CD4-positive, CD25-positive, alpha-beta regulatory T cell (primary cell): Measurements from ENCODE around the gene TPM3. TPM values are rescaled to one million over a fixed set of nuclear protein-coding genes. Genes with fewer than 3 reads are reported as not detected.
A peak's percentile ranks its signal among the peaks of the same experiment; 100 is the strongest.
"Not testable (repeated sequence)": the region's sequence is repeated elsewhere in the genome, so short reads cannot be mapped to it uniquely, and the experiment has no call there.

Experiments
- ATAC-seq, 2 donors: fragments of 150-1000 bp; cut with Tn5 transposase; one replicate each; pipeline ENCODE4 v1.10.0; 2021; ENCODE audit warnings: low read depth in 2 of 2, moderate number of reproducible peaks in 2 of 2, moderate library complexity in 1 of 2
- DNase-seq, 3 donors: peaks; one replicate each; pipeline versions ENCODE4 v3.0.0 to v3.0.0-alpha.2; 2012 to 2022; ENCODE audit warnings: mixed read lengths in 1 of 3
- H3K27ac ChIP-seq: one replicate; pipeline ENCODE4 v1.7.0; 2013; ENCODE audit warnings: mild to moderate bottlenecking, low read length; ENCODE audit not compliant: insufficient read depth, poor library complexity, severe bottlenecking
- H3K27me3 ChIP-seq: one replicate; pipeline ENCODE4 v1.7.0; 2013; ENCODE audit warnings: low read length; ENCODE audit not compliant: control insufficient read depth, insufficient read depth
- H3K36me3 ChIP-seq: one replicate; pipeline ENCODE4 v1.7.0; 2013; ENCODE audit warnings: mild to moderate bottlenecking, low read length, moderate library complexity; ENCODE audit not compliant: control insufficient read depth, insufficient read depth
- H3K4me1 ChIP-seq: 2 replicates; pipeline ENCODE4 v1.7.0; 2013; ENCODE audit warnings: mild to moderate bottlenecking, low read length; ENCODE audit not compliant: insufficient read depth, control insufficient read depth, poor library complexity, severe bottlenecking
- H3K4me3 ChIP-seq: one replicate; pipeline ENCODE4 v1.7.0; 2013; ENCODE audit warnings: low read depth, mild to moderate bottlenecking, low read length, moderate library complexity
- H3K9me3 ChIP-seq, 2 experiments: 1 replicate in 1 of 2; 2 replicates in 1 of 2; pipeline ENCODE4 v1.7.0; 2013; ENCODE audit warnings: low read length in 2 of 2, mild to moderate bottlenecking in 1 of 2, moderate library complexity in 1 of 2; ENCODE audit not compliant: control insufficient read depth in 2 of 2
- H3K27ac Mint-ChIP-seq, 3 donors: one replicate each; pipeline ENCODE4 v1.8.0; 2020 to 2022; ENCODE audit warnings: mild to moderate bottlenecking in 3 of 3, mixed read lengths in 3 of 3, moderate library complexity in 2 of 3
- H3K27me3 Mint-ChIP-seq: one replicate; pipeline ENCODE4 v1.8.0; 2022; ENCODE audit warnings: mild to moderate bottlenecking, mixed read lengths
- H3K36me3 Mint-ChIP-seq: one replicate; pipeline ENCODE4 v1.8.0; 2020; ENCODE audit warnings: mixed read lengths
- H3K4me1 Mint-ChIP-seq, 4 donors: one replicate each; pipeline ENCODE4 v1.8.0; 2020 to 2022; ENCODE audit warnings: mixed read lengths in 4 of 4, mild to moderate bottlenecking in 1 of 4
- H3K4me3 Mint-ChIP-seq, 4 donors: one replicate each; pipeline ENCODE4 v1.8.0; 2020 to 2022; ENCODE audit warnings: mild to moderate bottlenecking in 4 of 4, mixed read lengths in 4 of 4, moderate library complexity in 3 of 4
- H3K9me3 Mint-ChIP-seq, 7 donors: one replicate each; pipeline ENCODE4 v1.8.0; 2020 to 2022; ENCODE audit warnings: mixed read lengths in 7 of 7, mild to moderate bottlenecking in 3 of 7, moderate library complexity in 2 of 7
- polyA plus RNA-seq, 4 donors: library from polyadenylated mRNA; unstranded; fragments of 300-500 nt; fragmentation: Illumina TruSeq; gene quantifications; one replicate each; pipeline ENCODE4 v1.2.3, GENCODE V29; 2021
- total RNA-seq: library from RNA; stranded (reverse); gene quantifications from one replicate; pipeline ENCODE4 v1.2.3, GENCODE V29; 2022

TPM3 gene
- total and polyA plus RNA-seq, 5 donors from 2014 or later = 412 to 1,027 (median 807) TPM

DNA sequence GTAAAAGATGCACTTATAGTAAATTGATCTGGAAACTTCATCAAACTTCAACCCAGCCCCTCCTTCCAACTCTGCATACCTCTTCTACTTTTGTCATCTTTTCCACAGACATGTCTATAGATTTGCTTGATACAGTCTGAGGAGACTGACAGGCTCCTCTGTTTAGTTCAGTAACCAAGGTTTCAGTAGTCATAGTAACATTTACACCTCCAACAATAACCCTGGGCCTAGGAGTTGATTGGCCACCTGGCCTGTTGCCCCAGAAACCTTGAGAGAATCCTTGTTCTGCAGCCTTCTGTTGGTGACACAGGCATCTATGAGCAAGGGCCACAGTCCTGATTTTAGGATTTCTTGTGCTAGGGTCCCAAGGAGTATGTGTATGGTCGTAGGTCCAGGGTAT, 14.3 kb upstream of the TPM3 start, which contains the start of gene CFAP141:
Gene CFAP141, minus strand, starts transcription at position 138 of the 400 bp plus-strand sequence. Its CDS starts 26 bp downstream, at position 112.
- no peak within 1 kb of the TSS for H3K4me3 Mint-ChIP-seq
- no peak for DNase-seq
- H3K27me3 Mint-ChIP-seq = no peaks in the 10 kb centered on the region
- peak within 1 kb of the TSS; percentile 39 to 79 (median 44) for H3K27ac Mint-ChIP-seq
- H3K36me3 ChIP-seq = peaks cover 40% of the 10 kb centered on the region
- H3K4me1 ChIP-seq = no peaks in the 10 kb centered on the region
- no peaks in the 10 kb centered on the region for H3K9me3 ChIP-seq
- H3K27ac ChIP-seq = peak within 1 kb of the TSS; percentile 41
- no peak within 1 kb of the TSS for H3K4me3 ChIP-seq
- no peaks in the 10 kb centered on the region for H3K27me3 ChIP-seq
- H3K36me3 Mint-ChIP-seq = peaks cover 28% of the 10 kb centered on the region
- H3K4me1 Mint-ChIP-seq = peaks cover 0 to 10% (median 5%) of the 10 kb centered on the region in 4 donors
- ATAC-seq = peak in 1 of 2 donors; percentile 46
- no peaks in the 10 kb centered on the region for H3K9me3 Mint-ChIP-seq

DNA sequence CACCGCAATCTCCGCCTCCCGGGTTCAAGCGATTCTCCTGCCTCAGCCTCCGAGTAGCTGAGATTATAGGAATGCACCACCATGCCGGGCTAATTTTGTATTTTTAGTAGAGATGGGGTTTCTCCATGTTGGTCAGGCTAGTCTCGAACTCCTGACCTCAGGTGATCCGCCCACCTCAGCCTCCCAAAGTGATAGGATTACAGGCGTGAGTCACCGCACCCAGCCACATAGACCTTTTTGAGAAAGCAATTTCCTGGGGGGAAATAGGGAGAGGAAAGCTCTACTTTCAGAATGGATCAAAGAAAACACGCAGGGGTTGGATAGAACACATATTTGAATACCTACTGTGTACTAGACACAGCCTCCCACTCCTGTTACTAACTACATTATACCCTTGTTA, 13.9 kb upstream of the TPM3 start:
- H3K4me1 Mint-ChIP-seq = peaks cover 0 to 10% (median 5%) of the 10 kb centered on the region in 4 donors
- peaks cover 38% of the 10 kb centered on the region for H3K36me3 ChIP-seq
- not testable (repeated sequence) for H3K27ac ChIP-seq, H3K4me3 Mint-ChIP-seq, H3K27me3 ChIP-seq, H3K9me3 ChIP-seq, H3K4me3 ChIP-seq, DNase-seq, ATAC-seq, H3K27me3 Mint-ChIP-seq, H3K4me1 ChIP-seq, H3K9me3 Mint-ChIP-seq
- H3K36me3 Mint-ChIP-seq = peaks cover 28% of the 10 kb centered on the region
- H3K27ac Mint-ChIP-seq = peak overlapping the region; percentile 39 to 79 (median 44)

DNA sequence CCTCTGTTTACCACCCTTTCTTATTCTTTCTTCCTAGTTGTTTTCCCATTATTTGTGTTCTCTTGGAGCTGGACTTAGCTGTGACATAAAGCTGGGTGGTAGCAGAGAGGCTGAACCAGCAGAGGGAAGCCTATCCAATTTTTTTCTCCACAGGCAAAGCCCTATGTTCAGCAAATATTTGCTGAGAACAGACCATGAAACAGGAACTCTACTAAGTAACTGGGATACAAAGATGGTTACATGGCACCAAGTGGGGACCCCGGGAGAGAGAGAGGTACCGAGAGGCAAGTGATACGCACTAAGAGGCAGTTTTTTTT, 7.6 kb upstream of the TPM3 start:
- Histone ChIP-seq H3K36me3 (no peaks in the 10 kb centered on the region), H3K27ac (no peak overlapping the region), H3K4me3 (no peak overlapping the region), H3K27me3 (no peaks in the 10 kb centered on the region), H3K9me3 (no peaks in the 10 kb centered on the region), H3K4me1 (no peaks in the 10 kb centered on the region)
- H3K27me3 Mint-ChIP-seq = peaks cover 6% of the 10 kb centered on the region
- H3K4me1 Mint-ChIP-seq = no peaks in the 10 kb centered on the region
- no peaks in the 10 kb centered on the region for H3K36me3 Mint-ChIP-seq
- H3K27ac Mint-ChIP-seq = no peak overlapping the region
- no peak for ATAC-seq
- H3K4me3 Mint-ChIP-seq = no peak overlapping the region
- DNase-seq = no peak
- no peaks in the 10 kb centered on the region for H3K9me3 Mint-ChIP-seq

DNA sequence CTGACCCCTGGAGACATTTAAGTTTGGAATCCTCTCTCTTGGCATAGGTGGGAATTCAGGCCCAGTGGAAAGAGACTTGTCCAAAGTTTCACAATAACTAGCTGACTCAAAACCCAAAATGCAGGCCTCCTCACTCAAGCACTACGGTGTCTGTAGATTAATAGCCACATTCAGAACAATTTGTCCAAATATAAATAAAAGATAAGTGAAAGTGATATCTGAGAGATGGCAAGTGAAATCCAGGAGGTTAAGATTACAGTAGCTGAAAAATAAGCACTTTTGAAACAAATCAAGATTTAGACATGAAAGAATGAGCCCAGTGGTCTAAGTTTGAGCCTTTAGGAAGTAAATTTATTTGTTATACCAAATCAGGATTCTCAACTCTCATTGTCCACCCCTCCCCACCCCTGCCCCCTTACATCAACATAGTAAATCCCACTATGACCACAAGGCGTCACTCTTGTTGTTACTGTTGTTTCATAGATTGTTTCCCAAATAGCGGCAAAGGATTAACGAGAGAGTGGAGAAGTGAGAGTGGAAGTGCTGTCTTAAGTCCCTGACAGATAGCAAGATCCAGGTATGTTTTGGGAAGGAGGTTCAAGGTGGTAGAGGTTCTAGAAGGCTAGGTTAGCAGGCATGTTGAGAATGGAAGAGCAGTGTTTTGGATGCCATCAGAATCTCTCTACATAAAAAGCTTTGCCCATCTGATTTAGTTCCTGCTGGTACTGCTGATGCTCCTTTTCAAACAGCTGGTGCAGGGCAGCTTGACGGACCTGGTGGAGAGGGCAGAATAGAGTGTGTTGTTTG, 7.1 kb upstream of the TPM3 start:
- ATAC-seq = peak; percentile 68
- Mint-ChIP-seq H3K4me3 (no peak overlapping the region), H3K36me3 (no peaks in the 10 kb centered on the region), H3K9me3 (no peaks in the 10 kb centered on the region), H3K4me1 (no peaks in the 10 kb centered on the region), H3K27me3 (peaks cover 12% of the 10 kb centered on the region), H3K27ac (no peak overlapping the region)
- H3K9me3 ChIP-seq = no peaks in the 10 kb centered on the region
- H3K36me3 ChIP-seq = no peaks in the 10 kb centered on the region
- peaks cover 3% of the 10 kb centered on the region for H3K27me3 ChIP-seq
- no peaks in the 10 kb centered on the region for H3K4me1 ChIP-seq
- H3K4me3 ChIP-seq = peak overlapping the region; percentile 39
- DNase-seq = peak; percentile 20 to 68 (median 51)
- no peak overlapping the region for H3K27ac ChIP-seq

DNA sequence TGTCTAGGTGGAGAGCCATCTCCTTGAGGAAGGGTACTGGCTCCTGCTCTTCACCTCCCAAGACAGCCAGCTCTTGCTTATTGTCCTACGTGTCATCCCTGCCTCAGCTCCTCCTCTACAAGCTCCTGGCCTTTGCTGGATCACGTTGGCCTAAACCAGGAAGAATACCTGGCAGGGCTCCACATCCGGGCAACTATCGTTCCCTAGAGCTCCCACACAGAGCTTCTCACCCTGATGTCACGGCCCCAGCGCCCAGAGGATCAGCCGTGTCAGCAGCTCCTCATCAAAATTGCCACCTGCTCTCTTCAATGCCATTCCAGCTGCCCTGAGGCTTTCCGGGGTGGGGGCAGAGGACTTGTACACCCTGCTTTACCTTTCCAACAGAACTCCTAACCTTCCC, 1.9 kb upstream of the TPM3 start:
- Mint-ChIP-seq H3K9me3 (no peaks in the 10 kb centered on the region), H3K4me1 (peaks cover 0 to 2% (median 0%) of the 10 kb centered on the region in 4 donors), H3K4me3 (no peak overlapping the region), H3K27me3 (peaks cover 48% of the 10 kb centered on the region), H3K36me3 (peaks cover 3% of the 10 kb centered on the region), H3K27ac (peak overlapping the region in 1 of 3 donors; percentile 67)
- DNase-seq (no peak), ATAC-seq (no peak)
- Histone ChIP-seq H3K4me3 (no peak overlapping the region), H3K27ac (no peak overlapping the region), H3K36me3 (no peaks in the 10 kb centered on the region), H3K27me3 (peaks cover 18% of the 10 kb centered on the region), H3K4me1 (no peaks in the 10 kb centered on the region), H3K9me3 (no peaks in the 10 kb centered on the region)

DNA sequence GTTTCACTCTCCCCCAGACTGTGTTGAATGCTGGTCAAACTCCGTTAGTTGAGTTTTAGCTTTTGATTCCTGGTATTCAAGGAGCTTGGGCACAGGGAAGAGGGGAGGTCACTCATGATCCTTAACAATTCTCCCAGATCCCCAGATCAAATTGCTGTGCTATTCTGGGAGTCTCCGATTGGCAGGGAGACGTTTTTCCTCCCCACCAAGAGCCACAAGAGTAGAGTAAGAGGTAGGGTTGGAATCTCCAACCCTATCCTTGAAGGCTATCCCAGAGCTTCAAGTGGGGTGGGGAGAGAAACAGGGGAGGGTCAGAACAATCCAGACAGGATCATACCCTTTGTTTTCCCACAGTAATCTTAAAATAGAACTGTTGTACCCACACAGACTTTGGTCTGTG, 576 bp upstream of the TPM3 start:
- no peaks in the 10 kb centered on the region for H3K9me3 ChIP-seq
- no peaks in the 10 kb centered on the region for H3K36me3 ChIP-seq
- Mint-ChIP-seq H3K9me3 (no peaks in the 10 kb centered on the region), H3K4me3 (no peak overlapping the region), H3K36me3 (peaks cover 3% of the 10 kb centered on the region), H3K27me3 (peaks cover 48% of the 10 kb centered on the region), H3K4me1 (peaks cover 0 to 2% (median 0%) of the 10 kb centered on the region in 4 donors), H3K27ac (no peak overlapping the region)
- DNase-seq (no peak), ATAC-seq (no peak)
- H3K27me3 ChIP-seq = peaks cover 18% of the 10 kb centered on the region
- H3K4me3 ChIP-seq = no peak overlapping the region
- H3K27ac ChIP-seq = no peak overlapping the region
- no peaks in the 10 kb centered on the region for H3K4me1 ChIP-seq

DNA sequence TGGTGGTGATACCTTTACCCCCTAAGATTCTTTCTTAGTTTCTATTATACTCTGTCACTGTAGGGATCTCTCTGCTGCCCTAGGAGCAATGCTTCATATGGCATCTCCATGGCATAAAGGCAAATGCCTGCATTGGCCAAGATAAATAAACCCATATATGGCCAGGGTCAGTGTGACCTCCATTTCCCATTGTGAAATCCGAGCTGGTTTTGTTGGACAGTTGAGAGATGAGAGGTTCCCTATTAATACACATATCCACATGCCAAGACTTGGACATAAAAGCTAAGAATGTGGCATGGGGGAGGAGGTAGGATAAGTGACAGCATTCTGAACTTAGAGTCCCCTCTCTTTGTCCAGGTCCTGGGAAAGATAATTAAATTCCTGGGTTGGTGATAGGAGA, 1.4 kb downstream of the TPM3 start:
- H3K4me1 Mint-ChIP-seq = peaks cover 0 to 12% (median 2%) of the 10 kb centered on the region in 4 donors
- no peak overlapping the region for H3K27ac ChIP-seq
- H3K4me3 Mint-ChIP-seq = peak overlapping the region in 1 of 4 donors; percentile 10
- H3K27me3 ChIP-seq = peaks cover 18% of the 10 kb centered on the region
- H3K4me1 ChIP-seq = no peaks in the 10 kb centered on the region
- no peak for DNase-seq
- no peaks in the 10 kb centered on the region for H3K36me3 ChIP-seq
- peaks cover 3% of the 10 kb centered on the region for H3K36me3 Mint-ChIP-seq
- H3K27me3 Mint-ChIP-seq = peaks cover 48% of the 10 kb centered on the region
- H3K4me3 ChIP-seq = no peak overlapping the region
- ATAC-seq = no peak
- no peaks in the 10 kb centered on the region for H3K9me3 ChIP-seq
- H3K9me3 Mint-ChIP-seq = no peaks in the 10 kb centered on the region
- H3K27ac Mint-ChIP-seq = no peak overlapping the region
